Measurements from ENCODE around the gene PPTC7.
"Not testable (repeated sequence)": the region's sequence is repeated elsewhere in the genome, so short reads cannot be mapped to it uniquely, and the experiment has no call there.

GRCh38 chr12:110569838-110570237, 13.3 kb downstream of the PPTC7 start:
- not testable (repeated sequence) for TF ChIP-seq ELK4 (IDR thresholded peaks at IDR 0.05; ENCODE audit: borderline replicate concordance, low read depth, low read length); ZNF157 (tag by site-specific recombination; IDR thresholded peaks at IDR 0.05); REST (tag by site-specific recombination; IDR thresholded peaks at IDR 0.05); CTCF (tag by site-specific recombination; IDR thresholded peaks at IDR 0.05)
